Prostate gland (tissue), 2 donors: Measurements from ENCODE around the gene DNAJC6. TPM values are rescaled to one million over a fixed set of nuclear protein-coding genes. Genes with fewer than 3 reads are reported as not detected.

Source experiments
- DNase-seq: peaks from one replicate; pipeline ENCODE4 v3.0.0-alpha.2; 2019; ENCODE audit warnings: low spot score
- H3K27ac ChIP-seq, 2 donors: fragments of 200-600 bp; sonication (generic); 2 replicates each; pipeline ENCODE4 v1.5.1; 2017 to 2019
- H3K27me3 ChIP-seq: fragments of 200-600 bp; sonication (generic); replicated peaks from 2 replicates; pipeline ENCODE4 v1.5.1; 2019; ENCODE audit not compliant: insufficient read depth
- H3K36me3 ChIP-seq, 2 donors: fragments of 200-600 bp; sonication (generic); 1 replicate in 1 of 2; 2 replicates in 1 of 2; pipeline versions ENCODE4 v1.5.1 to v1.8.1; 2017 to 2019
- H3K4me1 ChIP-seq: fragments of 200-600 bp; sonication (generic); replicated peaks from 2 replicates; pipeline ENCODE4 v1.5.1; 2019
- H3K4me3 ChIP-seq, 2 donors: fragments of 200-600 bp; sonication (generic); 2 replicates each; pipeline ENCODE4 v1.5.1; 2017 to 2019
- H3K9me3 ChIP-seq: fragments of 200-600 bp; sonication (generic); 2 replicates; pipeline ENCODE4 v1.5.1; 2017
- CTCF ChIP-seq, 4 experiments: fragments of 200-600 bp in 2 of 4; fragments of 450-650 bp in 2 of 4; sonication (generic) in 2 of 4; IDR thresholded peaks; 1 replicate in 3 of 4; 2 replicates in 1 of 4; pipeline ENCODE4 v1.5.1; 2016 to 2019; ENCODE audit warnings: antibody characterized with exemption in 4 of 4, mild to moderate bottlenecking in 2 of 4, moderate library complexity in 2 of 4
- POLR2A ChIP-seq: fragments of 450-650 bp; IDR thresholded peaks from one replicate; pipeline ENCODE4 v1.6.1; 2016; ENCODE audit warnings: antibody characterized with exemption, mild to moderate bottlenecking
- POLR2AphosphoS5 ChIP-seq: sonication (generic); formaldehyde crosslinking; IDR thresholded peaks from one replicate; pipeline ENCODE4 v1.6.1; 2017; ENCODE audit warnings: antibody characterized with exemption
- whole genome bisulfite sequencing: methylation state at CpG from one replicate; pipeline ENCODE4 v1.1.5; 2018; 5-methylcytosine and 5-hydroxymethylcytosine counted together
- intact Hi-C: fragments of 100-400 bp; cut with DNase I; formaldehyde crosslinking; loops from one replicate; pipeline ENCODE4 v1.14.2; 2022
- small RNA-seq, 2 donors: library from RNA; depleted of rRNA; stranded (forward); fragments of <200 nt; gene quantifications; one replicate each; pipeline ENCODE3, GENCODE V24; 2016
- total RNA-seq, 2 donors: library from RNA; depleted of rRNA; stranded (reverse); fragments of >200 nt; gene quantifications; one replicate each; pipeline ENCODE4 v1.1.0, GENCODE V29; 2016

The DNAJC6 gene
- total RNA-seq, 2 donors from 2014 or later: 1.4 to 3.5 TPM

GRCh38 chr1:65457868-65458267, 148.5 kb downstream of the DNAJC6 start:
- Histone ChIP-seq H3K36me3 (no peaks in the 10 kb centered on the region), H3K27ac (no peak overlapping the region)
- no peak for DNase-seq

GRCh38 chr1:65458730-65459396, 149.5 kb downstream of the DNAJC6 start:
- no peaks in the 10 kb centered on the region for H3K4me1 ChIP-seq
- intact Hi-C loops: no loop called here
- 82% methylated on average over 2 of the region's 2 CpGs for WGBS
- no peaks in the 10 kb centered on the region for H3K36me3 ChIP-seq
- H3K27me3 ChIP-seq: no peaks in the 10 kb centered on the region
- DNase-seq: no peak
- H3K27ac ChIP-seq: no peak overlapping the region
- no peak overlapping the region for H3K4me3 ChIP-seq
- H3K9me3 ChIP-seq: no peaks in the 10 kb centered on the region
- TF ChIP-seq CTCF (IDR thresholded peaks at IDR 0.05): no peak
- no peak for TF ChIP-seq POLR2AphosphoS5
- no peak for TF ChIP-seq POLR2A

More at GRCh38 chr1:65457868-65458267, 148.5 kb downstream of the DNAJC6 start:
- Histone ChIP-seq H3K4me1 (no peaks in the 10 kb centered on the region), H3K9me3 (no peaks in the 10 kb centered on the region), H3K27me3 (no peaks in the 10 kb centered on the region), H3K4me3 (no peak overlapping the region)
- TF ChIP-seq CTCF (IDR thresholded peaks at IDR 0.05) (no peak), POLR2AphosphoS5 (no peak), POLR2A (no peak)
- intact Hi-C loops: no loop called here

GRCh38 chr1:65459397-65459768, 150.0 kb downstream of the DNAJC6 start:
- no peak for DNase-seq
- Histone ChIP-seq H3K4me3 (no peak overlapping the region), H3K4me1 (no peaks in the 10 kb centered on the region), H3K27ac (no peak overlapping the region), H3K27me3 (no peaks in the 10 kb centered on the region), H3K9me3 (no peaks in the 10 kb centered on the region), H3K36me3 (no peaks in the 10 kb centered on the region)
- TF ChIP-seq POLR2AphosphoS5: no peak
- TF ChIP-seq CTCF (IDR thresholded peaks at IDR 0.05): no peak
- no peak for TF ChIP-seq POLR2A
- WGBS: 85% methylated on average over 1 of the region's 1 CpG
- intact Hi-C loops: no loop called here

Small RNA genes lying within 50 kb of the gene (small RNA-seq; reads per million reads assigned to genes)
- gene COX6CP13 (0 reads per million in 2 donors), gene RNU2-15P (0 reads per million in 2 donors)

Other genes with a start within 250 kb of the DNAJC6 start
- 10 to 100 TPM; 46.5 to 63.1 TPM for gene AK4, start 161.3 kb upstream of the DNAJC6 start, total RNA-seq
- 10 to 100 TPM in 1 of 2 donors, 1 to 10 TPM in 1; 5.6 to 13.9 TPM for gene LEPR, start 111.1 kb downstream of the DNAJC6 start, total RNA-seq
- gene LEPROT, start 111.1 kb downstream of the DNAJC6 start, total RNA-seq: 10 to 100 TPM; 39.5 to 64.2 TPM